ENCODE data around the gene MAP3K20. TPM values are rescaled to one million over a fixed set of nuclear protein-coding genes. Genes with fewer than 3 reads are reported as not detected.

The MAP3K20 gene
- total and polyA plus RNA-seq, 2 donors (not counting 3 experiments of a cell fraction or from before 2014, with no cell fraction given): 7.8 to 31.5 TPM

- ChIA-PET CTCF (interaction anchor here (1.2 to 1.8 kb wide), 3 partner anchors 12 to 125 kb away, joined by 3 to 7 read pairs (median 4); no protein-coding TSS in a partner anchor), POLR2A (no interaction called here)
- FAIRE-seq (no peak), DNase-seq (ENCODE audit: low read depth, low spot score) (no peak)
- Histone ChIP-seq H3K9me1 (replicated peaks; ENCODE audit: control insufficient read depth, extremely low read depth, insufficient read depth, low read length) (no peaks in the 10 kb centered on the region), H2AFZ (ENCODE audit: low read depth, low read length) (no peak overlapping the region), H3K4me3 (replicated peaks in 1 of 3; ENCODE audit: insufficient read depth in 1 of 3, low read depth in 1 of 3, low read length in 3 of 3) (no peak overlapping the region), H4K20me1 (replicated peaks; ENCODE audit: control insufficient read depth, extremely low read depth, insufficient read depth, low read length) (no peaks in the 10 kb centered on the region), H3K9me3 (replicated peaks; ENCODE audit: control insufficient read depth, insufficient read depth, low read length) (no peaks in the 10 kb centered on the region), H3K27me3 (ENCODE audit: control insufficient read depth in 2 of 2, insufficient read depth in 2 of 2, low read length in 2 of 2) (no peaks in the 10 kb centered on the region), H3K4me1 (ENCODE audit: control insufficient read depth, extremely low read depth, insufficient read depth, low read length) (peaks cover 15% of the 10 kb centered on the region), H3K27ac (ENCODE audit: insufficient read depth, low read depth, low read length) (no peak overlapping the region), H3K79me2 (ENCODE audit: control insufficient read depth, insufficient read depth, low read length) (peaks cover 48% of the 10 kb centered on the region), H3K4me2 (ENCODE audit: insufficient read depth, low read length) (no peak overlapping the region), H3K36me3 (ENCODE audit: control insufficient read depth in 2 of 2, extremely low read depth in 1 of 2, insufficient read depth in 2 of 2, low read length in 2 of 2) (no peaks in the 10 kb centered on the region), H3K9ac (replicated peaks; ENCODE audit: extremely low read depth, insufficient read depth, low read length) (no peak overlapping the region)
- no peak for TF ChIP-seq CTCF (IDR thresholded peaks at IDR 0.05; ENCODE audit: extremely low read depth in 1 of 2, insufficient read depth in 1 of 2, low read depth in 1 of 2, low read length in 2 of 2)
- TF ChIP-seq JUN (IDR thresholded peaks at IDR 0.05; ENCODE audit: borderline replicate concordance, insufficient read depth, insufficient read length, low read depth): no peak
- no peak for TF ChIP-seq POLR2AphosphoS5 (IDR thresholded peaks at IDR 0.05; ENCODE audit: insufficient read depth, low read depth, low read length)
- no peak for TF ChIP-seq POLR2A (IDR thresholded peaks at IDR 0.05; ENCODE audit: low read depth, low read length)
- no peak for TF ChIP-seq MAX (IDR thresholded peaks at IDR 0.05; ENCODE audit: insufficient read depth, insufficient read length)
- TF ChIP-seq GATA2 (IDR thresholded peaks at IDR 0.05; ENCODE audit: insufficient read depth, insufficient read length, low read depth, low read length): no peak
- dilution Hi-C loops (cut with MboI; ENCODE audit: extremely low pct_ligation_motif_present, low sequenced_read_pairs) (no loop called here), intact Hi-C loops (cut with micrococcal nuclease) (loop anchor here (5.0 kb wide), 1 partner anchor 112 kb away; no protein-coding TSS in a partner anchor)
- no TSS peak for BruUV-seq (replicated peaks)
These were observed 3.5 kb downstream of the MAP3K20 start for GRCh38 chr2:173079141-173079540.
